ENCODE data around the gene SPIN1. TPM values are rescaled to one million over a fixed set of nuclear protein-coding genes. Genes with fewer than 3 reads are reported as not detected.

SPIN1 gene
- total and polyA plus RNA-seq, 2 donors (not counting 3 experiments of a cell fraction or from before 2014, with no cell fraction given), result 38.1 to 56.8 TPM

DNA sequence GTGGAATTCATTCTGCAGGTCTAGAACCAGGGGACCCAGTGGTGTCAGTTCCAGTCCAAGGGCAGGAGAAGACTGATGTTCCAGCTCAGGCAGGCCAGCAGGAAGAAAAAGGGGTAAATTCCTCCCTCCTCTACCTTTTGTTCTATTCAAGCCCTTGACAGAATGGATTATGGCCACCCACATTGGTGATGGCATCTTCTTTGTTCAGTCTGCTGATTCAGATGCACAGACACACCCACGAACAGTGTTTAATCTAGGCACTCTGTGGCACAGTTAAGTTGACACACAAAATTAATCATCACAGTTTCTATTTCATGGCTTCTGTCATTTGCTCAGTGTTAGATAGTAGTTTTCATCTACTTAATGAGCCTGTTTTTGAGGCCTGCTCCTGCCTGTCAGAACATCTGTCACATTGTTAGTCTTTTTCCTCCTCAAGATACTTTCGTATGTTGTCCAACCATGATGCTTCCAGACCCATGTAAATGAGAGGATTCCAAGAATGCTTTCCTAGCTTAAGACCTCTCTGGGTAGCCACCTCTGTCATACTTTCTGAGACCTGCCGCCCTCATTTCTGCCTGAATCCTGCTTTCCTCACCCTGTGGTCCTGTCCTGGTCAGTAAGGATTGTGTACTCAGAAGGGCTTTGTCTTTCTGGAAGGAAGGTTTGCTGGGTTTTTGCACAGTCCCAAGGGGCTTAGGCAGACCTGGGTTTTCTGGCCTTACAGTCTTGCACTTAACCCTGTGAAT, 72.5 kb downstream of the SPIN1 start:
- FAIRE-seq, result no peak
- BruUV-seq (replicated peaks), result no TSS peak
- TF ChIP-seq MYC (IDR thresholded peaks at IDR 0.05; ENCODE audit: low read depth, low read length) (no peak), POLR2A (IDR thresholded peaks at IDR 0.05; ENCODE audit: low read depth, low read length) (no peak)

DNA sequence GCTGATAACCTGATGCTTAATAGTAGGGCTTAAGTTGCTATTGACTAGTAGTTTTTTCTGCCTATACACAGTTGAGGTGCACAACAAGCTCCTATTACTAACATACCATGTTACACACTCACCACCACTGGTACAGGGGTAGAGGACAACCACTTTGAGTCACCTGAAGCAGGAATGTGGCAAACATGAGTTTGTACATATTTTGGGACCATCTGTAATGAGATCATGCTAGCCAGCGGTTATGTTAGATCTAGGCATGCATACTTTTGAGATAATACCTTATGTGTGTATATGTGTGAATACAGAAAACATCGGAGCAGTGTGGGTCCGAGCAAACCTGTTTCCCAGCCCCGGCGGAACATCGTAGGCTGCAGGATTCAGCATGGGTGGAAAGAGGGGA, 73.9 kb downstream of the SPIN1 start:
- Histone ChIP-seq H3K4me2 (ENCODE audit: insufficient read depth, low read length) (no peak overlapping the region), H3K79me2 (ENCODE audit: control insufficient read depth, insufficient read depth, low read length) (peaks cover 9% of the 10 kb centered on the region), H3K9ac (replicated peaks; ENCODE audit: extremely low read depth, insufficient read depth, low read length) (no peak overlapping the region), H4K20me1 (replicated peaks; ENCODE audit: control insufficient read depth, extremely low read depth, insufficient read depth, low read length) (no peaks in the 10 kb centered on the region), H3K9me3 (replicated peaks; ENCODE audit: control insufficient read depth, insufficient read depth, low read length) (no peaks in the 10 kb centered on the region), H3K4me1 (ENCODE audit: control insufficient read depth, extremely low read depth, insufficient read depth, low read length) (peaks cover 26% of the 10 kb centered on the region), H2AFZ (ENCODE audit: low read depth, low read length) (no peak overlapping the region), H3K36me3 (ENCODE audit: control insufficient read depth in 2 of 2, extremely low read depth in 1 of 2, insufficient read depth in 2 of 2, low read length in 2 of 2) (no peaks in the 10 kb centered on the region), H3K4me3 (replicated peaks in 1 of 3; ENCODE audit: insufficient read depth in 1 of 3, low read depth in 1 of 3, low read length in 3 of 3) (no peak overlapping the region), H3K27me3 (ENCODE audit: control insufficient read depth in 2 of 2, insufficient read depth in 2 of 2, low read length in 2 of 2) (no peaks in the 10 kb centered on the region), H3K9me1 (replicated peaks; ENCODE audit: control insufficient read depth, extremely low read depth, insufficient read depth, low read length) (no peaks in the 10 kb centered on the region), H3K27ac (ENCODE audit: insufficient read depth, low read depth, low read length) (no peak overlapping the region)
- no peak for DNase-seq (ENCODE audit: low read depth, low spot score)
- no peak for FAIRE-seq
- no peak for TF ChIP-seq MYC (IDR thresholded peaks at IDR 0.05; ENCODE audit: low read depth, low read length)
- TF ChIP-seq, protein P1, sequence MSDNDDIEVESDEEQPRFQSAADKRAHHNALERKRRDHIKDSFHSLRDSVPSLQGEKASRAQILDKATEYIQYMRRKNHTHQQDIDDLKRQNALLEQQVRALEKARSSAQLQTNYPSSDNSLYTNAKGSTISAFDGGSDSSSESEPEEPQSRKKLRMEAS (IDR thresholded peaks at IDR 0.05; ENCODE audit: insufficient read depth, insufficient read length), result no peak
- no peak for TF ChIP-seq FOS (IDR thresholded peaks at IDR 0.05; ENCODE audit: borderline replicate concordance, insufficient read depth, low read length)
- TF ChIP-seq POLR2AphosphoS5 (IDR thresholded peaks at IDR 0.05; ENCODE audit: insufficient read depth, low read depth, low read length), result no peak
- TF ChIP-seq EZH2 (IDR thresholded peaks at IDR 0.05; ENCODE audit: borderline replicate concordance, low read depth, low read length, severe bottlenecking), result no peak
- TF ChIP-seq JUN (IDR thresholded peaks at IDR 0.05; ENCODE audit: borderline replicate concordance, insufficient read depth, insufficient read length, low read depth), result no peak
- TF ChIP-seq GATA2 (IDR thresholded peaks at IDR 0.05; ENCODE audit: insufficient read depth, insufficient read length, low read depth, low read length), result no peak
- TF ChIP-seq, protein P2, sequence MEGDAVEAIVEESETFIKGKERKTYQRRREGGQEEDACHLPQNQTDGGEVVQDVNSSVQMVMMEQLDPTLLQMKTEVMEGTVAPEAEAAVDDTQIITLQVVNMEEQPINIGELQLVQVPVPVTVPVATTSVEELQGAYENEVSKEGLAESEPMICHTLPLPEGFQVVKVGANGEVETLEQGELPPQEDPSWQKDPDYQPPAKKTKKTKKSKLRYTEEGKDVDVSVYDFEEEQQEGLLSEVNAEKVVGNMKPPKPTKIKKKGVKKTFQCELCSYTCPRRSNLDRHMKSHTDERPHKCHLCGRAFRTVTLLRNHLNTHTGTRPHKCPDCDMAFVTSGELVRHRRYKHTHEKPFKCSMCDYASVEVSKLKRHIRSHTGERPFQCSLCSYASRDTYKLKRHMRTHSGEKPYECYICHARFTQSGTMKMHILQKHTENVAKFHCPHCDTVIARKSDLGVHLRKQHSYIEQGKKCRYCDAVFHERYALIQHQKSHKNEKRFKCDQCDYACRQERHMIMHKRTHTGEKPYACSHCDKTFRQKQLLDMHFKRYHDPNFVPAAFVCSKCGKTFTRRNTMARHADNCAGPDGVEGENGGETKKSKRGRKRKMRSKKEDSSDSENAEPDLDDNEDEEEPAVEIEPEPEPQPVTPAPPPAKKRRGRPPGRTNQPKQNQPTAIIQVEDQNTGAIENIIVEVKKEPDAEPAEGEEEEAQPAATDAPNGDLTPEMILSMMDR (IDR thresholded peaks at IDR 0.05; ENCODE audit: extremely low read depth in 1 of 2, insufficient read depth in 1 of 2, low read depth in 1 of 2, low read length in 2 of 2), result no peak
- TF ChIP-seq POLR2A (IDR thresholded peaks at IDR 0.05; ENCODE audit: low read depth, low read length), result no peak
- POLR2A ChIA-PET, result no interaction called here
- intact Hi-C loops (cut with micrococcal nuclease) (no loop called here), dilution Hi-C loops (cut with MboI; ENCODE audit: extremely low pct_ligation_motif_present, low sequenced_read_pairs) (no loop called here)
- no TSS peak for BruUV-seq (replicated peaks)
- CTCF ChIA-PET, result no interaction called here

More for the DNA sequence above, 72.5 kb downstream of the SPIN1 start:
- Histone ChIP-seq H3K4me2 (ENCODE audit: insufficient read depth, low read length) (no peak overlapping the region), H3K9ac (replicated peaks; ENCODE audit: extremely low read depth, insufficient read depth, low read length) (no peak overlapping the region), H4K20me1 (replicated peaks; ENCODE audit: control insufficient read depth, extremely low read depth, insufficient read depth, low read length) (no peaks in the 10 kb centered on the region), H3K9me3 (replicated peaks; ENCODE audit: control insufficient read depth, insufficient read depth, low read length) (no peaks in the 10 kb centered on the region), H3K27ac (ENCODE audit: insufficient read depth, low read depth, low read length) (no peak overlapping the region), H2AFZ (ENCODE audit: low read depth, low read length) (no peak overlapping the region), H3K36me3 (ENCODE audit: control insufficient read depth in 2 of 2, extremely low read depth in 1 of 2, insufficient read depth in 2 of 2, low read length in 2 of 2) (no peaks in the 10 kb centered on the region), H3K9me1 (replicated peaks; ENCODE audit: control insufficient read depth, extremely low read depth, insufficient read depth, low read length) (no peaks in the 10 kb centered on the region), H3K27me3 (ENCODE audit: control insufficient read depth in 2 of 2, insufficient read depth in 2 of 2, low read length in 2 of 2) (no peaks in the 10 kb centered on the region), H3K79me2 (ENCODE audit: control insufficient read depth, insufficient read depth, low read length) (peaks cover 7% of the 10 kb centered on the region), H3K4me1 (ENCODE audit: control insufficient read depth, extremely low read depth, insufficient read depth, low read length) (peaks cover 26% of the 10 kb centered on the region), H3K4me3 (replicated peaks in 1 of 3; ENCODE audit: insufficient read depth in 1 of 3, low read depth in 1 of 3, low read length in 3 of 3) (no peak overlapping the region)
- ChIA-PET CTCF (no interaction called here), POLR2A (no interaction called here)
- dilution Hi-C loops (cut with MboI; ENCODE audit: extremely low pct_ligation_motif_present, low sequenced_read_pairs), result no loop called here
- no peak for DNase-seq (ENCODE audit: low read depth, low spot score)
- intact Hi-C loops (cut with micrococcal nuclease), result no loop called here
